ENCODE measurements around the gene PDZK1IP1. TPM values are rescaled to one million over a fixed set of nuclear protein-coding genes. Genes with fewer than 3 reads are reported as not detected.

PDZK1IP1 gene
- polyA plus RNA-seq, 1 donor (not counting 4 experiments of a cell fraction or from before 2014, with no cell fraction given), result 1.5 TPM

- Histone ChIP-seq H3K9ac (ENCODE audit: control insufficient read depth, extremely low read depth, insufficient read depth, low read length) (no peak overlapping the region), H3K9me3 (ENCODE audit: control insufficient read depth, low read depth, low read length) (no peaks in the 10 kb centered on the region), H3K27ac (ENCODE audit: control insufficient read depth, insufficient read depth, low read length) (no peak overlapping the region), H2AFZ (ENCODE audit: control insufficient read depth, low read length) (no peak overlapping the region), H3K27me3 (ENCODE audit: control insufficient read depth, extremely low read depth, insufficient read depth, low read length) (peaks cover 67% of the 10 kb centered on the region), H3K36me3 (ENCODE audit: control insufficient read depth in 2 of 2, extremely low read depth in 1 of 2, insufficient read depth in 2 of 2, low read length in 2 of 2) (no peaks in the 10 kb centered on the region), H3K4me3 (ENCODE audit: control insufficient read depth in 2 of 3, extremely low read depth in 1 of 3, insufficient read depth in 2 of 3, low read depth in 1 of 3, low read length in 3 of 3) (no peak overlapping the region), H3K9me1 (ENCODE audit: control insufficient read depth, extremely low read depth, insufficient read depth, low read length) (no peaks in the 10 kb centered on the region), H4K20me1 (ENCODE audit: control insufficient read depth, extremely low read depth, insufficient read depth, low read length) (peaks cover 12% of the 10 kb centered on the region), H3K4me2 (ENCODE audit: control insufficient read depth, extremely low read depth, insufficient read depth, low read depth, low read length) (no peak overlapping the region), H3K4me1 (ENCODE audit: control insufficient read depth, extremely low read depth, insufficient read depth, low read length) (peaks cover 3% of the 10 kb centered on the region), H3K79me2 (ENCODE audit: control insufficient read depth, insufficient read depth, low read length) (no peaks in the 10 kb centered on the region)
- DNase-seq (ENCODE audit: low read depth, low spot score) (no peak), FAIRE-seq (no peak)
- TF ChIP-seq, protein P1, sequence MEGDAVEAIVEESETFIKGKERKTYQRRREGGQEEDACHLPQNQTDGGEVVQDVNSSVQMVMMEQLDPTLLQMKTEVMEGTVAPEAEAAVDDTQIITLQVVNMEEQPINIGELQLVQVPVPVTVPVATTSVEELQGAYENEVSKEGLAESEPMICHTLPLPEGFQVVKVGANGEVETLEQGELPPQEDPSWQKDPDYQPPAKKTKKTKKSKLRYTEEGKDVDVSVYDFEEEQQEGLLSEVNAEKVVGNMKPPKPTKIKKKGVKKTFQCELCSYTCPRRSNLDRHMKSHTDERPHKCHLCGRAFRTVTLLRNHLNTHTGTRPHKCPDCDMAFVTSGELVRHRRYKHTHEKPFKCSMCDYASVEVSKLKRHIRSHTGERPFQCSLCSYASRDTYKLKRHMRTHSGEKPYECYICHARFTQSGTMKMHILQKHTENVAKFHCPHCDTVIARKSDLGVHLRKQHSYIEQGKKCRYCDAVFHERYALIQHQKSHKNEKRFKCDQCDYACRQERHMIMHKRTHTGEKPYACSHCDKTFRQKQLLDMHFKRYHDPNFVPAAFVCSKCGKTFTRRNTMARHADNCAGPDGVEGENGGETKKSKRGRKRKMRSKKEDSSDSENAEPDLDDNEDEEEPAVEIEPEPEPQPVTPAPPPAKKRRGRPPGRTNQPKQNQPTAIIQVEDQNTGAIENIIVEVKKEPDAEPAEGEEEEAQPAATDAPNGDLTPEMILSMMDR (optimal IDR thresholded peaks at IDR 0.05 in 1 of 3, IDR thresholded peaks at IDR 0.05 in 1 of 3, conservative IDR thresholded peaks at IDR 0.05 in 1 of 3; ENCODE audit: extremely low read depth in 1 of 3, insufficient read depth in 2 of 3, low read length in 3 of 3), result no peak
- no peak for TF ChIP-seq EZH2 (IDR thresholded peaks at IDR 0.05; ENCODE audit: low read length)
- dilution Hi-C loops (cut with MboI; ENCODE audit: extremely low pct_ligation_motif_present, low sequenced_read_pairs), result no loop called here
Measured at GRCh38 chr1:47233186-47233585, 43.4 kb upstream of the PDZK1IP1 start.

DNA sequence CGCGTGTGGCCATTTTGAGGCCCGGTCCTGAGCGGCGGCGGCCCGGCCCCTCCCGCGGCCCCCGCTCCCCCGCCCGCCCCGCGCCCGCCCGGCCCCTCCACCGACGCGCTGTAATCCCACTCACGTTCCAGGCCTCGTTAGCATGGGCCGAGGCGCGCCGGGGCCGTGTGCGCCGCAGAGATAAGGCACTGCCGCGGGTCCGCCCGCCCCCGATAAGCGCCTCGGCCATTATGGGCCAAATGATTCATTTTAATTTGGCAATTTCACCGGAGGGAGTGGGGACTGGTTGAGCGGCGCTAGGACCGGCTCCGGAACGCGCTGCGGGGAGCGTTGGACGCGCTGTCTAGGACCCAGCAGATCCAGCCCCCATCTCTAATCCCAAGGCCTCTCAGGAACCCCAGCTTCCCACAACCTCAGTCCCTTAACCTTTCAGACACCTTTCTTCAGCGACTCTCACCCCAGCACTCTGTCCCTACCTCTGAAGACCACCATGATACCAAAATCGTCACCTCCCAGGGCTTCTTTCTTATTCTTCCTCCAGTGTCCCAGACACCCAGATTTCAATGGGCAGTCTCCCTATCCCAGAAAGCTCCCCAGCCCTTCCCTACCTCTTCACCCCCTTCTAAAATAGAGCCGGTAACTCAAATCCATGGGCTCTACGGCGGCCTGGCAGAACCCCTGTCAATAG lies 42.5 kb upstream of the PDZK1IP1 start, which contains the start of gene TAL1:
Gene TAL1 (minus strand): TSS at position 39 of the 688 bp plus-strand sequence. CDS start 6,337 bp downstream, outside the sequence.
- Histone ChIP-seq H3K9me3 (ENCODE audit: control insufficient read depth, low read depth, low read length) (no peaks in the 10 kb centered on the region), H4K20me1 (ENCODE audit: control insufficient read depth, extremely low read depth, insufficient read depth, low read length) (peaks cover 12% of the 10 kb centered on the region), H3K4me1 (ENCODE audit: control insufficient read depth, extremely low read depth, insufficient read depth, low read length) (peaks cover 3% of the 10 kb centered on the region), H3K27ac (ENCODE audit: control insufficient read depth, insufficient read depth, low read length) (no peak within 1 kb of the TSS), H3K4me3 (ENCODE audit: control insufficient read depth in 2 of 3, extremely low read depth in 1 of 3, insufficient read depth in 2 of 3, low read depth in 1 of 3, low read length in 3 of 3) (peak within 1 kb of the TSS in 1 of 3 experiments; percentile 25), H3K27me3 (ENCODE audit: control insufficient read depth, extremely low read depth, insufficient read depth, low read length) (peaks cover 75% of the 10 kb centered on the region), H3K79me2 (ENCODE audit: control insufficient read depth, insufficient read depth, low read length) (no peaks in the 10 kb centered on the region), H3K9me1 (ENCODE audit: control insufficient read depth, extremely low read depth, insufficient read depth, low read length) (no peaks in the 10 kb centered on the region), H3K36me3 (ENCODE audit: control insufficient read depth in 2 of 2, extremely low read depth in 1 of 2, insufficient read depth in 2 of 2, low read length in 2 of 2) (no peaks in the 10 kb centered on the region), H3K4me2 (ENCODE audit: control insufficient read depth, extremely low read depth, insufficient read depth, low read depth, low read length) (peak within 1 kb of the TSS; percentile 50), H2AFZ (ENCODE audit: control insufficient read depth, low read length) (no peak within 1 kb of the TSS), H3K9ac (ENCODE audit: control insufficient read depth, extremely low read depth, insufficient read depth, low read length) (no peak within 1 kb of the TSS)
- dilution Hi-C loops (cut with MboI; ENCODE audit: extremely low pct_ligation_motif_present, low sequenced_read_pairs), result no loop called here
- FAIRE-seq, result no peak
- no peak for DNase-seq (ENCODE audit: low read depth, low spot score)
- TF ChIP-seq, protein P1 (optimal IDR thresholded peaks at IDR 0.05 in 1 of 3, IDR thresholded peaks at IDR 0.05 in 1 of 3, conservative IDR thresholded peaks at IDR 0.05 in 1 of 3; ENCODE audit: extremely low read depth in 1 of 3, insufficient read depth in 2 of 3, low read length in 3 of 3), result no peak
- TF ChIP-seq EZH2 (IDR thresholded peaks at IDR 0.05; ENCODE audit: low read length), result peak; percentile 53
